H1 (cell line): Measurements from ENCODE around the gene MORN4. TPM values are rescaled to one million over a fixed set of nuclear protein-coding genes. Genes with fewer than 3 reads are reported as not detected.

Experiments used
- CTCF ChIA-PET: fragments of 300-600 bp; sonication (Branson Sonifier 250); formaldehyde crosslinking; loops from one replicate; lab custom pipeline; 2021; ENCODE audit not compliant: partially characterized antibody; lab: Charles Lee
- POLR2A ChIA-PET: fragments of 300-600 bp; sonication (Branson Sonifier 250); formaldehyde crosslinking; loops from one replicate; lab custom pipeline; 2021; ENCODE audit warnings: inconsistent platforms; ENCODE audit not compliant: partially characterized antibody; lab: Charles Lee
- DNase-seq, 2 experiments: peaks; one replicate each; pipeline versions ENCODE4 v3.0.0 to v3.0.0-alpha.2; 2010 to 2022; ENCODE audit warnings: low spot score in 2 of 2, low read depth in 1 of 2, mixed read lengths in 1 of 2
- FAIRE-seq: peaks from 2 replicates; lab custom pipeline; 2011; peaks lifted over from hg19 to GRCh38; lab: Jason Lieb, UNC
- H2AFZ ChIP-seq: 2 replicates; pipeline ENCODE4 v1.8.1; 2012; ENCODE audit warnings: low read length, inconsistent platforms
- H2AK5ac ChIP-seq: 2 replicates; pipeline ENCODE4 v1.6.1; 2013; ENCODE audit warnings: low read depth, low read length
- H2BK120ac ChIP-seq: replicated peaks from 2 replicates; pipeline ENCODE3; 2013; ENCODE audit warnings: low read depth, low read length, inconsistent platforms
- H2BK12ac ChIP-seq: 2 replicates; pipeline ENCODE4 v1.6.1; 2013; ENCODE audit warnings: low read depth, low read length
- H2BK15ac ChIP-seq: 2 replicates; pipeline ENCODE4 v1.6.1; 2013; ENCODE audit warnings: low read length
- H2BK20ac ChIP-seq: 2 replicates; pipeline ENCODE4 v1.6.1; 2013; ENCODE audit warnings: low read length
- H2BK5ac ChIP-seq: 2 replicates; pipeline ENCODE4 v1.6.1; 2013; ENCODE audit warnings: low read depth, low read length
- H3K14ac ChIP-seq: 2 replicates; pipeline ENCODE4 v1.6.1; 2013; ENCODE audit warnings: inconsistent platforms; ENCODE audit not compliant: insufficient read length
- H3K18ac ChIP-seq: 2 replicates; pipeline ENCODE4 v1.6.1; 2013; ENCODE audit warnings: low read length; ENCODE audit errors: extremely low read depth
- H3K23ac ChIP-seq: 2 replicates; pipeline ENCODE4 v1.6.1; 2013; ENCODE audit warnings: inconsistent platforms; ENCODE audit not compliant: insufficient read length
- H3K23me2 ChIP-seq: 2 replicates; pipeline ENCODE4 v1.6.1; 2013; ENCODE audit warnings: low read depth, low read length
- H3K27ac ChIP-seq: 2 replicates; pipeline ENCODE4 v1.6.1; 2011; ENCODE audit warnings: low read depth, low read length, inconsistent platforms
- H3K27me3 ChIP-seq, 4 experiments: replicated peaks in 1 of 4; 1 replicate in 1 of 4; 2 replicates in 3 of 4; pipeline versions ENCODE4 v1.6.1 to v1.8.1; 2011 to 2013; ENCODE audit warnings: low read length in 3 of 4, mild to moderate bottlenecking in 3 of 4, inconsistent platforms in 2 of 4, mixed read lengths in 2 of 4, moderate library complexity in 1 of 4; ENCODE audit not compliant: control insufficient read depth in 3 of 4, insufficient read depth in 3 of 4; ENCODE audit errors: extremely low read depth in 1 of 4
- H3K36me3 ChIP-seq, 4 experiments: 2 replicates each; pipeline versions ENCODE4 v1.6.1 to v1.8.1; 2011 to 2013; ENCODE audit warnings: mild to moderate bottlenecking in 4 of 4, low read length in 3 of 4, moderate library complexity in 2 of 4, control low read depth in 1 of 4, inconsistent platforms in 1 of 4; ENCODE audit not compliant: insufficient read depth in 4 of 4, control insufficient read depth in 2 of 4
- H3K4ac ChIP-seq: replicated peaks from 2 replicates; pipeline ENCODE3; 2013; ENCODE audit warnings: low read length, low read depth, mixed read lengths, inconsistent platforms; ENCODE audit not compliant: insufficient read length
- H3K4me1 ChIP-seq, 4 experiments: replicated peaks in 1 of 4; 1 replicate in 1 of 4; 2 replicates in 3 of 4; pipeline versions ENCODE4 v1.6.1 to v1.8.1; 2011 to 2013; ENCODE audit warnings: low read length in 3 of 4, inconsistent platforms in 2 of 4, mixed read lengths in 1 of 4; ENCODE audit not compliant: insufficient read depth in 4 of 4, control insufficient read depth in 3 of 4
- H3K4me2 ChIP-seq, 2 experiments: 2 replicates each; pipeline versions ENCODE4 v1.6.1 to v1.8.1; 2011 to 2013; ENCODE audit warnings: low read depth in 2 of 2, low read length in 2 of 2, control low read depth in 1 of 2, inconsistent platforms in 1 of 2, mild to moderate bottlenecking in 1 of 2; ENCODE audit not compliant: insufficient read depth in 1 of 2
- H3K4me3 ChIP-seq, 4 experiments: fragments of 200-600, 300-600 bp in 1 of 4; sonication (generic), shearing (Covaris generic), sonication (Bioruptor Twin) in 1 of 4; 2 replicates each; pipeline versions ENCODE4 v1.5.1 to v1.8.1; 2011 to 2016; ENCODE audit warnings: low read length in 4 of 4, low read depth in 3 of 4, control low read depth in 2 of 4, inconsistent platforms in 2 of 4, mild to moderate bottlenecking in 2 of 4, mixed read lengths in 1 of 4, moderate library complexity in 1 of 4; ENCODE audit not compliant: insufficient read depth in 2 of 4; ENCODE audit errors: extremely low read depth in 1 of 4
- H3K56ac ChIP-seq: replicated peaks from 2 replicates; pipeline ENCODE3; 2013; ENCODE audit warnings: low read depth, mild to moderate bottlenecking, mixed read lengths, low read length, inconsistent platforms; ENCODE audit not compliant: insufficient read length
- H3K79me1 ChIP-seq: 2 replicates; pipeline ENCODE4 v1.6.1; 2013; ENCODE audit warnings: low read depth, low read length, control low read depth
- H3K79me2 ChIP-seq, 2 experiments: 2 replicates each; pipeline versions ENCODE4 v1.6.1 to v1.8.1; 2012 to 2013; ENCODE audit warnings: low read length in 2 of 2, mild to moderate bottlenecking in 2 of 2, inconsistent platforms in 1 of 2; ENCODE audit not compliant: insufficient read depth in 2 of 2, control insufficient read depth in 1 of 2
- H3K9ac ChIP-seq, 4 experiments: replicated peaks in 1 of 4; 1 replicate in 1 of 4; 2 replicates in 3 of 4; pipeline versions ENCODE4 v1.6.1 to v1.8.1; 2011 to 2013; ENCODE audit warnings: low read depth in 3 of 4, low read length in 3 of 4, control low read depth in 2 of 4, mild to moderate bottlenecking in 2 of 4, moderate library complexity in 2 of 4, inconsistent platforms in 1 of 4; ENCODE audit errors: extremely low read depth in 1 of 4
- H3K9me3 ChIP-seq, 2 experiments: 2 replicates each; pipeline versions ENCODE4 v1.6.1 to v1.8.1; 2012 to 2013; ENCODE audit warnings: mild to moderate bottlenecking in 2 of 2, moderate library complexity in 2 of 2, control low read depth in 1 of 2, inconsistent platforms in 1 of 2, low read depth in 1 of 2, low read length in 1 of 2, mixed read lengths in 1 of 2; ENCODE audit not compliant: insufficient read depth in 2 of 2
- H4K20me1 ChIP-seq, 2 experiments: replicated peaks in 1 of 2; 2 replicates each; pipeline versions ENCODE3 to v1.8.1; 2011 to 2013; ENCODE audit warnings: inconsistent platforms in 2 of 2, low read length in 2 of 2, mild to moderate bottlenecking in 1 of 2; ENCODE audit not compliant: insufficient read depth in 2 of 2, control insufficient read depth in 1 of 2
- H4K5ac ChIP-seq: 2 replicates; pipeline ENCODE4 v1.6.1; 2013; ENCODE audit warnings: low read length, low read depth, mixed read lengths, inconsistent platforms; ENCODE audit not compliant: insufficient read length
- H4K8ac ChIP-seq: 2 replicates; pipeline ENCODE4 v1.8.0; 2013; ENCODE audit warnings: mild to moderate bottlenecking, moderate library complexity, low read length, inconsistent platforms; ENCODE audit not compliant: insufficient read depth; ENCODE audit errors: extremely low read depth
- H4K91ac ChIP-seq: replicated peaks from 2 replicates; pipeline ENCODE3; 2013; ENCODE audit warnings: low read length, mixed read lengths, inconsistent platforms; ENCODE audit not compliant: insufficient read length
- CHD2 ChIP-seq: IDR thresholded peaks from 2 replicates; pipeline ENCODE4 v1.6.1; 2012; ENCODE audit warnings: low read length, improper control_type of control experiment
- GABPA ChIP-seq: IDR thresholded peaks from 2 replicates; pipeline ENCODE4 v1.6.1; 2011; ENCODE audit warnings: mild to moderate bottlenecking, low read length, moderate library complexity, borderline replicate concordance; ENCODE audit not compliant: insufficient read depth
- GTF2F1 ChIP-seq: IDR thresholded peaks from 2 replicates; pipeline ENCODE4 v1.6.1; 2012; ENCODE audit warnings: low read depth, low read length, improper control_type of control experiment, borderline replicate concordance
- HDAC6 ChIP-seq: IDR thresholded peaks from one replicate; pipeline ENCODE4 v1.7.1; 2012; ENCODE audit warnings: low read depth, mild to moderate bottlenecking, inconsistent platforms, low read length, moderate library complexity
- KDM5A ChIP-seq: fragments of 200-600 bp; IDR thresholded peaks from 2 replicates; pipeline ENCODE4 v1.7.1; 2012; ENCODE audit warnings: mild to moderate bottlenecking, low read length, inconsistent platforms, mixed read lengths
- POU5F1 ChIP-seq: IDR thresholded peaks from 2 replicates; pipeline ENCODE4 v1.6.1; 2011; ENCODE audit warnings: low read depth, mild to moderate bottlenecking, low read length, moderate library complexity
- RFX5 ChIP-seq: IDR thresholded peaks from 2 replicates; pipeline ENCODE4 v1.6.1; 2011; ENCODE audit warnings: low read depth, low read length, improper control_type of control experiment, borderline replicate concordance
- RNF2 ChIP-seq: fragments of 200-900, 300-1000 bp; sonication (generic); IDR thresholded peaks from 2 replicates; pipeline ENCODE4 v1.7.1; 2016; ENCODE audit warnings: borderline replicate concordance, low read depth, mild to moderate bottlenecking, antibody characterized with exemption, low read length; ENCODE audit not compliant: poor library complexity, severe bottlenecking; ENCODE audit errors: missing control alignments
- SP2 ChIP-seq: IDR thresholded peaks from 2 replicates; pipeline ENCODE4 v1.6.1; 2012; ENCODE audit warnings: mild to moderate bottlenecking, low read length, inconsistent platforms
- SRF ChIP-seq: IDR thresholded peaks from 2 replicates; pipeline ENCODE4 v1.6.1; 2011; ENCODE audit warnings: mild to moderate bottlenecking, low read depth, low read length, moderate library complexity
- TAF7 ChIP-seq: optimal IDR thresholded peaks from 2 replicates; pipeline ENCODE3; 2011; ENCODE audit warnings: low read depth, mild to moderate bottlenecking, inconsistent platforms, low read length, moderate library complexity, borderline replicate concordance
- TCF12 ChIP-seq: IDR thresholded peaks from 2 replicates; pipeline ENCODE4 v1.6.1; 2011; ENCODE audit warnings: low read depth, mild to moderate bottlenecking, low read length
- WGBS, 2 experiments: shearing (Covaris generic) in 1 of 2; methylation state at CpG; one replicate each; pipeline versions ENCODE4 v1.1.6 to v1.1.7; 2013 to 2015; ENCODE audit warnings: low lambda C conversion rate in 2 of 2, mixed read lengths in 2 of 2, inconsistent platforms in 1 of 2, low coverage in 1 of 2, missing lambda C conversion rate in 1 of 2; ENCODE audit not compliant: insufficient replicate concordance in 2 of 2, insufficient coverage in 1 of 2, insufficient read length in 1 of 2; ENCODE audit errors: extremely low coverage in 1 of 2, missing lambda C conversion rate in 1 of 2; 5-methylcytosine and 5-hydroxymethylcytosine counted together
- polyA plus RNA-seq, 7 experiments: library from polyadenylated mRNA; depleted of rRNA in 3 of 7; stranded (reverse) in 5 of 7; unstranded in 2 of 7; fragments of >200 nt in 5 of 7; fragments of 200-250 nt in 2 of 7; gene quantifications; 1 replicate in 5 of 7; 2 replicates in 1 of 7; 4 replicates in 1 of 7; pipeline versions ENCODE4 v1.2.1 to v1.2.3, GENCODE V29; 2011 to 2013; ENCODE audit warnings: missing spikeins in 2 of 7, mixed read lengths in 2 of 7
- total RNA-seq: library from RNA; stranded (reverse); fragmentation: NEBNext Ultra II Directional; extraction: Animal tissue kit (Norgen Biotek cat#: 25700); gene quantifications from 2 replicates; pipeline ENCODE4 v1.2.1, GENCODE V29; 2021

The MORN4 gene
- total and polyA plus RNA-seq, 2 of the 8 experiments (the other 6 are each of a cell fraction or from before 2014, with no cell fraction given), result 13.6 to 22.0 TPM

DNA sequence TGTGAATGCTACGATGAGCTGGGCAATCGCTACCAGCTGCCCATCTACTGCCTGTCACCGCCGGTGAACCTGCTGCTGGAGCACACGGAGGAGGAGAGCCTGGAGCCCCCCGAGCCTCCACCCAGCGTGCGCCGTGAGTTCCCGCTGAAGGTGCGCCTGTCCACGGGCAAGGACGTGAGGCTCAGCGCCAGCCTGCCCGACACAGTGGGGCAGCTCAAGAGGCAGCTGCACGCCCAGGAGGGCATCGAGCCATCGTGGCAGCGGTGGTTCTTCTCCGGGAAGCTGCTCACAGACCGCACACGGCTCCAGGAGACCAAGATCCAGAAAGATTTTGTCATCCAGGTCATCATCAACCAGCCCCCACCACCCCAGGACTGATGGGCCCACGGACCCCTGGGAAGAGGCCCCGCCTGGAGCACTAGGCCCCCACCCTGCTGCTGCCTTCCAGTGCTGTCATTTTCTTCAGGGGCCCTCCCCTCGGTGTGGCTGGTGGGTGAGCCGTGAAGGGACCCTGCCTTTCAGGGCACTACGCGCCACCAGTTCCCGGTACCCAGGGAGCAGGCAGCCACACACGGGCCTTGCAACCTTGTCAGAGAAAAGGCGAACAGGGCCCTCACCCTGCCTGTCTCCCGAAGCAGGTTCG, 63.0 kb downstream of the MORN4 start:
- Histone ChIP-seq H3K9ac (no peak overlapping the region), H4K91ac (no peak overlapping the region), H2BK120ac (no peak overlapping the region), H3K79me1 (no peaks in the 10 kb centered on the region), H3K4me2 (no peak overlapping the region), H2AK5ac (no peak overlapping the region), H3K4ac (no peak overlapping the region), H4K5ac (no peak overlapping the region), H3K4me3 (no peak overlapping the region), H3K27me3 (no peaks in the 10 kb centered on the region), H2BK20ac (no peak overlapping the region), H3K9me3 (no peaks in the 10 kb centered on the region), H4K8ac (no peak overlapping the region), H3K23me2 (no peaks in the 10 kb centered on the region), H3K14ac (no peak overlapping the region), H3K18ac (no peak overlapping the region), H3K79me2 (no peaks in the 10 kb centered on the region), H2AFZ (no peak overlapping the region), H3K27ac (no peak overlapping the region), H3K56ac (no peak overlapping the region), H3K4me1 (peaks cover 2 to 6% (median 4%) of the 10 kb centered on the region in 4 experiments; a peak in 3 of 7 replicates), H2BK12ac (no peak overlapping the region)
- DNase-seq (no peak), FAIRE-seq (no peak)
- 94% methylated on average over 26 of the region's 33 CpGs; no CpG with 5 or more reads in 1 of the 2 experiments for WGBS, 2 experiments
- POLR2A ChIA-PET, result no interaction called here
- no peak for TF ChIP-seq RFX5
- TF ChIP-seq SRF, result no peak
- no peak for TF ChIP-seq SP2
- no peak for TF ChIP-seq KDM5A
- no peak for TF ChIP-seq GTF2F1
- no peak for TF ChIP-seq TAF7
- no peak for TF ChIP-seq TCF12
- TF ChIP-seq POU5F1, result no peak
- TF ChIP-seq CHD2, result no peak
- TF ChIP-seq RNF2, result no peak
- no peak for TF ChIP-seq HDAC6
- no peak for TF ChIP-seq GABPA
- TF ChIP-seq, all 59 proteins: peak for 0
- Histone ChIP-seq H3K36me3 (peaks cover 0 to 14% (median 2%) of the 10 kb centered on the region in 4 experiments; a peak in 4 of 8 replicates), H2BK5ac (no peak overlapping the region), H2BK15ac (no peak overlapping the region), H3K23ac (no peak overlapping the region), H4K20me1 (peaks cover 0 to 2% of the 10 kb centered on the region in 2 experiments)
- CTCF ChIA-PET, result interaction anchor here (0.8 to 12.9 kb wide), 10 partner anchors 13 to 104 kb away, joined by 3 to 169 read pairs (median 18); partner anchors contain the start of genes C10orf62 and HOGA1
